Trophoblast cell (in vitro differentiated cells and primary cell): Measurements from ENCODE around the gene HEBP2.
"Not testable (repeated sequence)": the region's sequence is repeated elsewhere in the genome, so short reads cannot be mapped to it uniquely, and the experiment has no call there.

Experiments
- DNase-seq, 2 donors: peaks; one replicate each; pipeline ENCODE4 v3.0.0-alpha.2; 2016
- H2AFZ ChIP-seq: 2 replicates; pipeline ENCODE4 v1.6.1; 2013; ENCODE audit warnings: low read length, moderate library complexity, mild to moderate bottlenecking; ENCODE audit not compliant: insufficient read depth, poor library complexity
- H2AK5ac ChIP-seq: 2 replicates; pipeline ENCODE4 v1.6.1; 2013; ENCODE audit warnings: mild to moderate bottlenecking, low read length
- H2BK120ac ChIP-seq: 2 replicates; pipeline ENCODE4 v1.6.1; 2013; ENCODE audit warnings: low read length, mild to moderate bottlenecking, moderate library complexity; ENCODE audit not compliant: insufficient read depth, poor library complexity
- H2BK12ac ChIP-seq: 2 replicates; pipeline ENCODE4 v1.6.1; 2013; ENCODE audit warnings: mild to moderate bottlenecking, low read length, moderate library complexity
- H2BK5ac ChIP-seq: 2 replicates; pipeline ENCODE4 v1.6.1; 2013; ENCODE audit warnings: low read length, low read depth, moderate library complexity, mild to moderate bottlenecking; ENCODE audit not compliant: poor library complexity
- H3K14ac ChIP-seq: 2 replicates; pipeline ENCODE4 v1.6.1; 2013; ENCODE audit warnings: mild to moderate bottlenecking, low read length
- H3K18ac ChIP-seq: 2 replicates; pipeline ENCODE4 v1.6.1; 2013; ENCODE audit warnings: mild to moderate bottlenecking, low read length
- H3K23ac ChIP-seq: 2 replicates; pipeline ENCODE4 v1.6.1; 2013; ENCODE audit warnings: low read length
- H3K27ac ChIP-seq: 2 replicates; pipeline ENCODE4 v1.5.1; 2013; ENCODE audit warnings: low read depth, mild to moderate bottlenecking, inconsistent platforms, low read length, moderate library complexity
- H3K27me3 ChIP-seq: 2 replicates; pipeline ENCODE4 v1.6.1; 2013; ENCODE audit warnings: inconsistent platforms, mild to moderate bottlenecking, low read length, moderate library complexity; ENCODE audit not compliant: insufficient read depth
- H3K36me3 ChIP-seq, 2 experiments: 1 replicate in 1 of 2; 2 replicates in 1 of 2; pipeline ENCODE4 v1.6.1; 2013; ENCODE audit warnings: low read length in 2 of 2, mild to moderate bottlenecking in 2 of 2, moderate library complexity in 1 of 2; ENCODE audit not compliant: insufficient read depth in 2 of 2, control insufficient read depth in 1 of 2
- H3K4ac ChIP-seq: 2 replicates; pipeline ENCODE4 v1.6.1; 2013; ENCODE audit warnings: low read depth, mild to moderate bottlenecking, low read length, moderate library complexity
- H3K4me1 ChIP-seq, 2 experiments: 1 replicate in 1 of 2; 2 replicates in 1 of 2; pipeline ENCODE4 v1.6.1; 2013; ENCODE audit warnings: low read length in 2 of 2, mild to moderate bottlenecking in 2 of 2, moderate library complexity in 1 of 2; ENCODE audit not compliant: insufficient read depth in 2 of 2, control insufficient read depth in 1 of 2
- H3K4me2 ChIP-seq: 2 replicates; pipeline ENCODE4 v1.6.1; 2013; ENCODE audit warnings: inconsistent platforms, mild to moderate bottlenecking, low read length, moderate library complexity
- H3K4me3 ChIP-seq: 2 replicates; pipeline ENCODE4 v1.5.1; 2013; ENCODE audit warnings: mild to moderate bottlenecking, low read depth, low read length, inconsistent platforms
- H3K79me1 ChIP-seq: one replicate; pipeline ENCODE4 v1.6.1; 2013; ENCODE audit warnings: low read length
- H3K79me2 ChIP-seq: 2 replicates; pipeline ENCODE4 v1.6.1; 2013; ENCODE audit warnings: low read length, mild to moderate bottlenecking; ENCODE audit not compliant: control insufficient read depth, insufficient read depth, poor library complexity
- H3K9ac ChIP-seq: 2 replicates; pipeline ENCODE4 v1.6.1; 2013; ENCODE audit warnings: mild to moderate bottlenecking, low read length
- H3K9me3 ChIP-seq: 2 replicates; pipeline ENCODE4 v1.6.1; 2013; ENCODE audit warnings: low read depth, mild to moderate bottlenecking, control low read depth, inconsistent platforms, low read length; ENCODE audit not compliant: insufficient read depth
- H4K12ac ChIP-seq: 2 replicates; pipeline ENCODE4 v1.6.1; 2013; ENCODE audit warnings: low read depth, mild to moderate bottlenecking, low read length, moderate library complexity
- H4K8ac ChIP-seq: 2 replicates; pipeline ENCODE4 v1.6.1; 2013; ENCODE audit warnings: low read depth, mild to moderate bottlenecking, low read length, moderate library complexity
- H4K91ac ChIP-seq: one replicate; pipeline ENCODE4 v1.6.1; 2013; ENCODE audit warnings: low read depth, mild to moderate bottlenecking, low read length, moderate library complexity
- WGBS: extraction: QIAGEN DNeasy Blood & Tissue Kit; methylation state at CpG from one replicate; pipeline ENCODE4 v1.1.7; 2013; ENCODE audit warnings: missing lambda C conversion rate; ENCODE audit not compliant: insufficient read length, insufficient coverage; ENCODE audit errors: extremely low coverage; 5-methylcytosine and 5-hydroxymethylcytosine counted together

The HEBP2 gene

GRCh38 chr6:138421608-138422007 is 17.6 kb downstream of the HEBP2 start:
- no peak overlapping the region for H3K9ac ChIP-seq
- no peak overlapping the region for H3K4me2 ChIP-seq
- no peak overlapping the region for H2AFZ ChIP-seq
- no peak overlapping the region for H2BK120ac ChIP-seq
- H3K27ac ChIP-seq, result no peak overlapping the region
- no peaks in the 10 kb centered on the region for H3K79me2 ChIP-seq
- H3K27me3 ChIP-seq, result no peaks in the 10 kb centered on the region
- no peaks in the 10 kb centered on the region for H3K79me1 ChIP-seq
- no peak overlapping the region for H2BK5ac ChIP-seq
- H2AK5ac ChIP-seq, result no peak overlapping the region
- WGBS, result no CpG with 5 or more reads among the region's 10 CpGs
- H3K4me3 ChIP-seq, result no peak overlapping the region
- H3K14ac ChIP-seq, result no peak overlapping the region
- no peak for DNase-seq
- H4K12ac ChIP-seq, result peak overlapping the region; percentile 16
- H3K36me3 ChIP-seq, result peaks cover 22 to 31% of the 10 kb centered on the region in 2 experiments
- H3K23ac ChIP-seq, result no peak overlapping the region
- H4K8ac ChIP-seq, result no peak overlapping the region
- H3K9me3 ChIP-seq, result no peaks in the 10 kb centered on the region
- no peak overlapping the region for H3K4ac ChIP-seq
- H3K18ac ChIP-seq, result no peak overlapping the region
- H3K4me1 ChIP-seq, result no peaks in the 10 kb centered on the region
- H4K91ac ChIP-seq, result no peak overlapping the region
- no peak overlapping the region for H2BK12ac ChIP-seq

DNA sequence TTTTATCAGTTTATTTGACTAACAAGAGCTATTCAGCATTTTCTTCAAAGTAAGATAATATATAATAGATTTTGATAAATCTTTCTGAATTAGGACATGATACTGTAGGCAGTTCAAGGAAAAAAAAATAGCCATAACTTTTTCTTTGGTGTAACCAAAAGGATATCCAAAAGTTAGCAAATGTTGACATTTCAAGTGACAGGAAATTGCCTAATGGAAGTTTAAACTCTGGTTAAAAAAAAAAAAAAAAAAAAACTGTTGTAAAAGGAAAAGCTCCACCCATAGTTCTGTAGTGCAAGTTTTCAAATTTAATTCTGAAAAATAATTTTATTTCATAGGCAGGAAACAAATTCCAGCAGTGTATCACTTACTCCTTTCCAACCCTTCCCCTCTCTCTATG is 18.8 kb downstream of the HEBP2 start:
- no peak overlapping the region for H3K23ac ChIP-seq
- no peak overlapping the region for H3K14ac ChIP-seq
- DNase-seq, result no peak
- no peaks in the 10 kb centered on the region for H3K79me1 ChIP-seq
- no peak overlapping the region for H4K8ac ChIP-seq
- peaks cover 23 to 31% of the 10 kb centered on the region in 2 experiments for H3K36me3 ChIP-seq
- H3K27ac ChIP-seq, result no peak overlapping the region
- no peak overlapping the region for H3K9ac ChIP-seq
- H2BK12ac ChIP-seq, result no peak overlapping the region
- H3K4me1 ChIP-seq, result no peaks in the 10 kb centered on the region
- no peak overlapping the region for H3K4me3 ChIP-seq
- no peak overlapping the region for H4K12ac ChIP-seq
- no peaks in the 10 kb centered on the region for H3K79me2 ChIP-seq
- H2BK120ac ChIP-seq, result no peak overlapping the region
- no peaks in the 10 kb centered on the region for H3K27me3 ChIP-seq
- H2AK5ac ChIP-seq, result no peak overlapping the region
- no peak overlapping the region for H4K91ac ChIP-seq
- H3K9me3 ChIP-seq, result no peaks in the 10 kb centered on the region
- H2BK5ac ChIP-seq, result no peak overlapping the region
- no peak overlapping the region for H3K4ac ChIP-seq
- no peak overlapping the region for H3K18ac ChIP-seq
- H2AFZ ChIP-seq, result no peak overlapping the region
- no peak overlapping the region for H3K4me2 ChIP-seq

DNA sequence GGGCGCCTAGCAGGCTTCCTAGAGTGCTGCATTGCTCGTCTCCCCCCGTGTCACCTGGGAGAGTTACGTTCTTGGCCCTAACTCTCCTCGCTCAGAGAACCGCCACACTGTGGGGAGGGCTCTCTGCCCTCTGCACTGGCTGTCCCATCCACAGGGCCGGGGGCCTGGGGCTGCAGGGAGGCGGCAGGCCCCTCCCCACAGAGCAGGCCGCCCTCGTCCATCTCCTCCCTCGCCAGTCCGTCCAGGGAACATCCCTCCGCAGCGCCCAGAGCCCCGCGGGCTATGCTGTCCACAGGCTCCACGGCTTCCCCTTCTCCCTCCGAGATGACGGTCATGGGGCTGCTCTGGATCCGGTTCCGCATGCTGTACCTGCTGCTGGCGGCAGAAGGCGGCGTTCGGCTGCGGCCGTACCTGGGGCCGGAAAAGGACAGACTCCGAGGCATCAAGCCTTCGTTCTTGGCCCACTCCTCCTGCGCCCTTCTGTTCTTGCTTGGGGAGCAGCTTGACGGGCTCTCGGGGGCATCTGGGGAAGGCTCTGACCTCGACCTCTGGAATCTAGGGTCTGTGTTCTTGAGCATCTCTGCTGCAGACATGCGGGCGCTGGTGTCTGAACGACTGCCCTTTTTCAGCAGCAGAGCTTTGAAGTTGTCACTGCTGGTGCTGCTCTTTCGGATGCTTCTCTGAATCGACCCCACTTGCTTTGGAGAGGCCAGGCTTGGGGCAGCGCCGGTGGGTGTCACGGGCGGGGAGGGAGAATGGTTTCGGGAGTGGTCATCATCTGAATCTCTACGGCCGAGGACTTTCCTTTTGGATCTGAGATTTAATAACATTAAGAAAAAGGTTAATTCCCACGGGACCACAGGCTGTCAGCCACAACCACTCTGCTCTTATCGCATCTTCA is 20.2 kb downstream of the HEBP2 start:
- H3K79me2 ChIP-seq, result no peaks in the 10 kb centered on the region
- no CpG with 5 or more reads among the region's 48 CpGs for WGBS
- H2BK5ac ChIP-seq, result no peak overlapping the region
- H3K79me1 ChIP-seq, result no peaks in the 10 kb centered on the region
- no peak overlapping the region for H3K4me3 ChIP-seq
- DNase-seq, result no peak
- no peak overlapping the region for H4K91ac ChIP-seq
- H3K4me2 ChIP-seq, result no peak overlapping the region
- no peak overlapping the region for H2AFZ ChIP-seq
- no peak overlapping the region for H3K14ac ChIP-seq
- H3K36me3 ChIP-seq, result peaks cover 23 to 27% of the 10 kb centered on the region in 2 experiments
- no peak overlapping the region for H3K27ac ChIP-seq
- H3K4ac ChIP-seq, result no peak overlapping the region
- H3K23ac ChIP-seq, result no peak overlapping the region
- no peaks in the 10 kb centered on the region for H3K27me3 ChIP-seq
- H3K18ac ChIP-seq, result no peak overlapping the region
- H3K9me3 ChIP-seq, result no peaks in the 10 kb centered on the region
- H3K9ac ChIP-seq, result no peak overlapping the region
- H3K4me1 ChIP-seq, result no peaks in the 10 kb centered on the region
- H2AK5ac ChIP-seq, result no peak overlapping the region
- no peak overlapping the region for H2BK120ac ChIP-seq
- no peak overlapping the region for H2BK12ac ChIP-seq
- no peak overlapping the region for H4K12ac ChIP-seq
- no peak overlapping the region for H4K8ac ChIP-seq

GRCh38 chr6:138425256-138425655 is 21.2 kb downstream of the HEBP2 start:
- not testable (repeated sequence) for H2BK12ac ChIP-seq, H3K27me3 ChIP-seq, H2BK5ac ChIP-seq, H3K23ac ChIP-seq, H3K79me2 ChIP-seq, H2AK5ac ChIP-seq, H3K4me3 ChIP-seq, H3K4me1 ChIP-seq, H3K14ac ChIP-seq, H3K4me2 ChIP-seq, H2AFZ ChIP-seq, H4K91ac ChIP-seq, H3K4ac ChIP-seq, H4K12ac ChIP-seq, H3K9ac ChIP-seq, H4K8ac ChIP-seq, DNase-seq, H3K9me3 ChIP-seq, H3K27ac ChIP-seq, H3K79me1 ChIP-seq, H2BK120ac ChIP-seq, H3K18ac ChIP-seq
- WGBS, result no CpG with 5 or more reads among the region's 7 CpGs
- H3K36me3 ChIP-seq, result peaks cover 21 to 27% of the 10 kb centered on the region in 2 experiments
